Nephron progenitor cell (in vitro differentiated cells): ENCODE data around the gene TIPIN.
"Not testable (repeated sequence)": the region's sequence is repeated elsewhere in the genome, so short reads cannot be mapped to it uniquely, and the experiment has no call there.

Source experiments
- DNase-seq: peaks from one replicate; pipeline ENCODE4 v3.0.0; 2021
- H3K27ac Mint-ChIP-seq: 2 replicates; pipeline ENCODE4 v1.8.0; 2021; ENCODE audit warnings: mild to moderate bottlenecking, moderate library complexity, mixed read lengths
- H3K27me3 Mint-ChIP-seq: 2 replicates; pipeline ENCODE4 v1.8.0; 2021; ENCODE audit warnings: mild to moderate bottlenecking, low read depth, mixed read lengths; ENCODE audit not compliant: poor library complexity
- H3K36me3 Mint-ChIP-seq: 2 replicates; pipeline ENCODE4 v1.8.0; 2021; ENCODE audit warnings: low read depth, mixed read lengths
- H3K4me1 Mint-ChIP-seq: 2 replicates; pipeline ENCODE4 v1.8.0; 2021; ENCODE audit warnings: mixed read lengths
- H3K4me3 Mint-ChIP-seq: 2 replicates; pipeline ENCODE4 v1.8.0; 2021; ENCODE audit warnings: mild to moderate bottlenecking, moderate library complexity, mixed read lengths
- H3K9me3 Mint-ChIP-seq: 2 replicates; pipeline ENCODE4 v1.8.0; 2021; ENCODE audit warnings: mild to moderate bottlenecking, moderate library complexity, mixed read lengths
- CTCF ChIP-seq: fragments of 200-600 bp; sonication (generic); IDR thresholded peaks from 2 replicates; pipeline ENCODE4 v1.5.0; 2021; ENCODE audit warnings: antibody characterized with exemption

TIPIN gene

DNA sequence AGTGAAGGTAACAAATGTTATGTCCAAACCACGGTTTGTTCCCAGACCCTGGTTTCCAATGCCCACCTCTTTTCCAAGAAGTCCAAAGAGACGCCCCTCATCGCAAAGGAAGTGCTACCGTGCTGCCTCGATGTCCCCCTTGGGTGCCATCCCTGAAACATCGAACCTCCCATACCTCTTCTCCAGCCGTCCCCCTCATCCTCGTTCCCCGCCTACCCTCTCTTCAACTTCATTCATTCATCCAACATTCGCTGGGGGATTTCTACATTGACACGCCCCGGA is 467 bp downstream of the TIPIN start:
- peak overlapping the region; percentile 92 for H3K27ac Mint-ChIP-seq
- peaks cover 14% of the 10 kb centered on the region for H3K4me1 Mint-ChIP-seq
- H3K36me3 Mint-ChIP-seq, result peaks cover 25% of the 10 kb centered on the region
- H3K4me3 Mint-ChIP-seq, result peak overlapping the region; percentile 97
- H3K9me3 Mint-ChIP-seq, result peaks cover 8% of the 10 kb centered on the region
- no peaks in the 10 kb centered on the region for H3K27me3 Mint-ChIP-seq
- TF ChIP-seq CTCF, result no peak
- no peak for DNase-seq

GRCh38 chr15:66348530-66348929 is 8.0 kb downstream of the TIPIN start:
- peaks cover 62% of the 10 kb centered on the region for H3K36me3 Mint-ChIP-seq
- not testable (repeated sequence) for H3K9me3 Mint-ChIP-seq, H3K4me3 Mint-ChIP-seq, H3K27ac Mint-ChIP-seq, DNase-seq, H3K4me1 Mint-ChIP-seq, H3K27me3 Mint-ChIP-seq

DNA sequence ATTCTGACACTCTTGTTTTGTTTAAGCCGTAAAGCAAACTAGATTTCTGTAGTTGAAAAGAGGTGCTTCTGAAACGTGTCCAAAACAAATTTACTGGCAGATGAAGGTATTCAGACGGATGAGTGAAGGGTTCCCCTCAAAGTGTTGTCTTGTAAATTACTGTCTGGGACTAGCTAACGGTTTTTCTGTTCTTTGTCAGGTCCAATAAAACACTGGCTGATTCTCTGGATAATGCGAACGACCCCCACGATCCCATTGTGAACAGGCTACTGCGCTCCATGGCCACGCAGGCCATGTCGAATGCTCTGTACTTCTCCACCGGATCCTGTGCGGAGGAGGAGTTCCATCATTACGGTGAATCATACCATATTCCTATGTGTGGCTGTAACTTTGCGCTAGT is 27.7 kb downstream of the TIPIN start:
- peaks cover 60% of the 10 kb centered on the region for H3K36me3 Mint-ChIP-seq
- no peaks in the 10 kb centered on the region for H3K9me3 Mint-ChIP-seq
- H3K4me1 Mint-ChIP-seq, result peaks cover 10% of the 10 kb centered on the region
- TF ChIP-seq CTCF, result no peak
- DNase-seq, result no peak
- H3K4me3 Mint-ChIP-seq, result no peak overlapping the region
- H3K27me3 Mint-ChIP-seq, result no peaks in the 10 kb centered on the region
- H3K27ac Mint-ChIP-seq, result no peak overlapping the region

- H3K27ac Mint-ChIP-seq, result no peak overlapping the region
- no peak overlapping the region for H3K4me3 Mint-ChIP-seq
- H3K4me1 Mint-ChIP-seq, result peaks cover 18% of the 10 kb centered on the region
- peaks cover 3% of the 10 kb centered on the region for H3K27me3 Mint-ChIP-seq
- peaks cover 58% of the 10 kb centered on the region for H3K36me3 Mint-ChIP-seq
- no peak for DNase-seq
- no peaks in the 10 kb centered on the region for H3K9me3 Mint-ChIP-seq
- no peak for TF ChIP-seq CTCF
Measured at GRCh38 chr15:66327736-66328135, 28.7 kb downstream of the TIPIN start.

GRCh38 chr15:66326051-66326450 is 30.4 kb downstream of the TIPIN start:
- TF ChIP-seq CTCF, result no peak
- Mint-ChIP-seq H3K9me3 (no peaks in the 10 kb centered on the region), H3K27ac (no peak overlapping the region), H3K27me3 (peaks cover 3% of the 10 kb centered on the region), H3K36me3 (peaks cover 51% of the 10 kb centered on the region), H3K4me3 (no peak overlapping the region), H3K4me1 (peaks cover 18% of the 10 kb centered on the region)
- no peak for DNase-seq

DNA sequence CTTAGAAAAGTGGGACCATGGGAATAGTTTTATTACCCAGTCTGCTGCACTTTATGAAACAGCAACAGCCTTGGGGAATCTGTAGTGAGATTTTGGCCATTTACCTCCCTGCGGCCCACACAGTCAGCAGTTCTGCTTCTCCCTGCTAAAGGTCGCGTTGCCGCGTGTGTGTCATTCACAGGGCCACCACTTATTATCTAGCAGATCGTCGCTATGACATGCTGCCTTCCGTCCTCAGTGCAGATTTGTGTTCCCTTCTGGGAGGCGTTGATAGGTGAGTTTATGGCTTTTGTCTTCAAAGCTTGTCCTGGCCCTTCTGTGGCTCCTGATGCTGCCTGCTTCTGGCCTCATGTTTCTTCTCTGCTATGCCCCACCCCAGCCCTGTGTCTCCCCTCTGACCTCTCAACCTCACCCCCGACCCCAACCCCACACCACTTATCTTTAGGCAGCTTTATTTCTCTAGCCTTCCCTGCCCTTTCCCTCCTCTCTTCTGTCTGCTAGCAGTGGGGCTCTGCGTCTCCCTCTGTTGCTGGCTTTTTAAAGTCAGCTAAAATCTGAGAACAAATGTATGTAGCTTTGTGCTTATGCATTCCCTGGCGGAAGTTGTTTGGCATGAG is 33.1 kb downstream of the TIPIN start:
- no peak for TF ChIP-seq CTCF
- H3K9me3 Mint-ChIP-seq, result no peaks in the 10 kb centered on the region
- H3K4me3 Mint-ChIP-seq, result no peak overlapping the region
- peak overlapping the region; percentile 93 for H3K27ac Mint-ChIP-seq
- DNase-seq, result peak; percentile 43
- peaks cover 3% of the 10 kb centered on the region for H3K27me3 Mint-ChIP-seq
- H3K4me1 Mint-ChIP-seq, result peaks cover 18% of the 10 kb centered on the region
- peaks cover 56% of the 10 kb centered on the region for H3K36me3 Mint-ChIP-seq
